K562 (cell line): ENCODE results near the gene ZNF236. TPM values are rescaled to one million over a fixed set of nuclear protein-coding genes. Genes with fewer than 3 reads are reported as not detected.

Source experiments
- ATAC-seq: fragments of 200-7000 bp; cut with Tn5 transposase; 3 replicates; pipeline ENCODE4 v1.9.1; 2020; ENCODE audit warnings: moderate library complexity
- BruUV-seq: library from RNA; stranded (reverse); fragments of 400-500 nt; replicated peaks from 2 replicates; lab custom pipeline; 2021; lab: Mats Ljungman, UMichigan
- CTCF ChIA-PET: fragments of 300-600 bp; formaldehyde crosslinking; extraction: SDS; loops from one replicate; lab custom pipeline; 2021; ENCODE audit warnings: low intra/inter-chr PET ratio; lab: Yijun Ruan, JAX
- POLR2A ChIA-PET: fragments of 300-600, 350-650 bp; sonication (Branson Sonifier 250); formaldehyde crosslinking; extraction: SDS; loops from one replicate; lab custom pipeline; 2021; ENCODE audit warnings: antibody characterized with exemption, inconsistent platforms; lab: Yijun Ruan, JAX
- DNase-seq, 4 experiments: peaks; one replicate each; pipeline versions ENCODE4 v3.0.0 to v3.0.0-alpha.2; 2011 to 2018; ENCODE audit warnings: low spot score in 3 of 4, mixed read lengths in 3 of 4; ENCODE audit errors: extremely low read depth in 1 of 4
- FAIRE-seq: peaks from 2 replicates; lab custom pipeline; 2011; peaks lifted over from hg19 to GRCh38; lab: Jason Lieb, UNC
- H2AFZ ChIP-seq: 2 replicates; pipeline ENCODE4 v1.6.0; 2011; ENCODE audit warnings: low read depth, low read length, control low read depth, inconsistent platforms
- H3K27ac ChIP-seq: fragments of 200-600 bp; 3 replicates; pipeline ENCODE4 v1.8.0; 2011; ENCODE audit warnings: low read depth, mild to moderate bottlenecking, control low read depth, inconsistent platforms, low read length, moderate library complexity, mixed read lengths; ENCODE audit errors: extremely low read depth
- H3K27me3 ChIP-seq, 2 experiments: fragments of 300-600 bp in 1 of 2; 2 replicates in 1 of 2; 3 replicates in 1 of 2; pipeline versions ENCODE4 v1.6.0 to v1.8.0; 2011; ENCODE audit warnings: inconsistent platforms in 2 of 2, low read length in 2 of 2, mild to moderate bottlenecking in 1 of 2, mixed read lengths in 1 of 2, moderate library complexity in 1 of 2; ENCODE audit not compliant: control insufficient read depth in 2 of 2, insufficient read depth in 2 of 2
- H3K36me3 ChIP-seq: fragments of 300-600 bp; 3 replicates; pipeline ENCODE4 v1.8.0; 2011; ENCODE audit warnings: mild to moderate bottlenecking, low read length, inconsistent platforms; ENCODE audit not compliant: control insufficient read depth, insufficient read depth
- H3K4me1 ChIP-seq, 2 experiments: fragments of 200-600 bp in 1 of 2; replicated peaks in 1 of 2; 2 replicates in 1 of 2; 3 replicates in 1 of 2; pipeline versions ENCODE4 v1.5.1 to v1.8.0; 2011; ENCODE audit warnings: inconsistent platforms in 2 of 2, low read length in 2 of 2, mild to moderate bottlenecking in 1 of 2, mixed read lengths in 1 of 2, moderate library complexity in 1 of 2; ENCODE audit not compliant: control insufficient read depth in 2 of 2, insufficient read depth in 2 of 2
- H3K4me2 ChIP-seq: 2 replicates; pipeline ENCODE4 v1.6.1; 2011; ENCODE audit warnings: low read length, control low read depth, inconsistent platforms, mixed read lengths; ENCODE audit not compliant: insufficient read depth
- H3K4me3 ChIP-seq: fragments of 200-600 bp; sonication (generic), shearing (Covaris generic); 2 replicates; pipeline ENCODE4 v1.5.1; 2016; ENCODE audit warnings: control low read depth, inconsistent platforms
- H3K79me2 ChIP-seq: fragments of 200-600 bp; 3 replicates; pipeline ENCODE4 v1.8.0; 2011; ENCODE audit warnings: low read length, inconsistent platforms; ENCODE audit not compliant: control insufficient read depth, insufficient read depth
- H3K9ac ChIP-seq, 2 experiments: 2 replicates each; pipeline versions ENCODE4 v1.6.0 to v1.6.1; 2011; ENCODE audit warnings: low read depth in 2 of 2, low read length in 2 of 2, control low read depth in 1 of 2, inconsistent platforms in 1 of 2, mild to moderate bottlenecking in 1 of 2, mixed read lengths in 1 of 2; ENCODE audit not compliant: insufficient read depth in 1 of 2
- H3K9me1 ChIP-seq: one replicate; pipeline ENCODE4 v1.6.0; 2011; ENCODE audit warnings: inconsistent platforms, mild to moderate bottlenecking, low read length, moderate library complexity; ENCODE audit not compliant: control insufficient read depth, insufficient read depth
- H3K9me3 ChIP-seq: replicated peaks from 2 replicates; pipeline ENCODE4 v1.5.1; 2011; ENCODE audit warnings: low read depth, low read length, inconsistent platforms; ENCODE audit not compliant: control insufficient read depth, insufficient read depth
- H4K20me1 ChIP-seq: replicated peaks from 2 replicates; pipeline ENCODE4 v1.6.1; 2011; ENCODE audit warnings: low read length, inconsistent platforms, mixed read lengths; ENCODE audit not compliant: control insufficient read depth, insufficient read depth
- ARNT ChIP-seq, 2 experiments: fragments of 450-650 bp; IDR thresholded peaks; 2 replicates each; pipeline ENCODE4 v1.6.1; 2016; ENCODE audit warnings: mild to moderate bottlenecking in 1 of 2
- CTBP1 ChIP-seq: fragments of 450-650 bp; IDR thresholded peaks from 2 replicates; pipeline ENCODE4 v1.6.1; 2016; ENCODE audit warnings: borderline replicate concordance
- POLR2H ChIP-seq: IDR thresholded peaks from 2 replicates; pipeline ENCODE4 v1.6.1; 2016; ENCODE audit warnings: missing genetic modification characterization, low read depth, mild to moderate bottlenecking, control low read depth, missing compliant biosample characterization, moderate library complexity
- SAFB ChIP-seq: fragments of 200-400 bp; formaldehyde crosslinking; IDR thresholded peaks from 2 replicates; pipeline ENCODE4 v1.6.1; 2017; ENCODE audit warnings: low read depth, low read length, borderline replicate concordance
- SIRT6 ChIP-seq: IDR thresholded peaks from one replicate; pipeline ENCODE4 v1.6.1; 2012; ENCODE audit warnings: low read depth, mild to moderate bottlenecking, control low read depth, inconsistent platforms, low read length, moderate library complexity
- WGBS: fragments of 100-300 bp; shearing (Covaris generic); methylation state at CpG from one replicate; pipeline ENCODE4 v1.1.6; 2016; ENCODE audit warnings: low coverage, mixed read lengths; ENCODE audit not compliant: insufficient coverage; ENCODE audit errors: missing lambda C conversion rate; 5-methylcytosine and 5-hydroxymethylcytosine counted together
- in situ Hi-C: fragments of 300-500 bp; cut with MboI; formaldehyde crosslinking; loops from 4 replicates; pipeline ENCODE4 v1.15.0; 2018; ENCODE audit warnings: inconsistent platforms, mixed read lengths
- intact Hi-C: fragments of 100-400 bp; cut with micrococcal nuclease; formaldehyde crosslinking; loops from 2 replicates; pipeline ENCODE4 v1.14.2; 2022
- polyA plus RNA-seq, 8 experiments: library from polyadenylated mRNA; depleted of rRNA in 4 of 8; stranded (reverse) in 5 of 8; unstranded in 3 of 8; fragments of >200 nt; fragmentation: Nextera tagmentation in 2 of 8; fragmentation: Illumina TruSeq in 1 of 8; extraction: Ambion mirVana in 2 of 8; extraction: Trizol in 1 of 8; gene quantifications; 2 replicates each; pipeline versions ENCODE4 v1.2.1 to v1.2.3, GENCODE V29; 2011 to 2014; ENCODE audit warnings: inconsistent platforms in 1 of 8, missing spikeins in 1 of 8
- total RNA-seq, 7 experiments: library from RNA; depleted of rRNA in 6 of 7; stranded (reverse); fragments of >200 nt in 6 of 7; fragmentation: Illumina TruSeq in 2 of 7; extraction: Trizol in 2 of 7; gene quantifications; 2 replicates each; pipeline versions ENCODE4 v1.2.1 to v1.2.3, GENCODE V29; 2011 to 2021; ENCODE audit warnings: low replicate concordance in 1 of 7
- TF ChIP-seq, protein P1 (sequence below): fragments of 250-450 bp; sonication (Bioruptor Pico); IDR thresholded peaks from 2 replicates; pipeline ENCODE4 v1.8.0; 2021; ENCODE audit warnings: borderline replicate concordance, mild to moderate bottlenecking, moderate library complexity; ENCODE audit not compliant: poor library complexity, severe bottlenecking

ZNF236 gene
- total and polyA plus RNA-seq, 9 of the 15 experiments (the other 6 are each of a cell fraction or from before 2014, with no cell fraction given) = 0.35 to 8.7 (median 3.4) TPM

- DNase-seq (no peak), ATAC-seq (no peak), FAIRE-seq (no peak)
- H3K4me1 ChIP-seq = no peaks in the 10 kb centered on the region
- H4K20me1 ChIP-seq = no peaks in the 10 kb centered on the region
- H3K9ac ChIP-seq = no peak overlapping the region
- no peaks in the 10 kb centered on the region for H3K9me3 ChIP-seq
- H2AFZ ChIP-seq = no peak overlapping the region
- BruUV-seq = no TSS peak
- no peak overlapping the region for H3K27ac ChIP-seq
- H3K27me3 ChIP-seq = peaks cover 0 to 41% of the 10 kb centered on the region in 2 experiments
- no peaks in the 10 kb centered on the region for H3K9me1 ChIP-seq
- in situ Hi-C loops = no loop called here
- CTCF ChIA-PET = no interaction called here
- 0% methylated on average over 14 of the region's 18 CpGs for WGBS
- no peaks in the 10 kb centered on the region for H3K79me2 ChIP-seq
- no peak for TF ChIP-seq POLR2H (tag)
- no peak for TF ChIP-seq SIRT6
- TF ChIP-seq SAFB = no peak
- no peak for TF ChIP-seq ARNT (IDR thresholded peaks at IDR 0.05)
- TF ChIP-seq, protein P1, sequence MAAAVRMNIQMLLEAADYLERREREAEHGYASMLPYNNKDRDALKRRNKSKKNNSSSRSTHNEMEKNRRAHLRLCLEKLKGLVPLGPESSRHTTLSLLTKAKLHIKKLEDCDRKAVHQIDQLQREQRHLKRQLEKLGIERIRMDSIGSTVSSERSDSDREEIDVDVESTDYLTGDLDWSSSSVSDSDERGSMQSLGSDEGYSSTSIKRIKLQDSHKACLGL (CRISPR knock-in tag) = no peak
- no peak for TF ChIP-seq CTBP1
- H3K4me2 ChIP-seq = no peak overlapping the region
- intact Hi-C loops = no loop called here
- H3K36me3 ChIP-seq = no peaks in the 10 kb centered on the region
- H3K4me3 ChIP-seq = no peak overlapping the region
- POLR2A ChIA-PET = no interaction called here
These were observed 191.6 kb downstream of the ZNF236 start for GRCh38 chr18:77013811-77014521.
